GM12872 (cell line): Measurements from ENCODE around the gene THRB.

ENCODE experiments used
- TF ChIP-seq, protein P1 (sequence below): IDR thresholded peaks from 3 replicates; pipeline ENCODE4 v1.5.1; 2011; ENCODE audit warnings: low read depth, mild to moderate bottlenecking, low read length, moderate library complexity; ENCODE audit not compliant: insufficient read depth

The THRB gene

DNA sequence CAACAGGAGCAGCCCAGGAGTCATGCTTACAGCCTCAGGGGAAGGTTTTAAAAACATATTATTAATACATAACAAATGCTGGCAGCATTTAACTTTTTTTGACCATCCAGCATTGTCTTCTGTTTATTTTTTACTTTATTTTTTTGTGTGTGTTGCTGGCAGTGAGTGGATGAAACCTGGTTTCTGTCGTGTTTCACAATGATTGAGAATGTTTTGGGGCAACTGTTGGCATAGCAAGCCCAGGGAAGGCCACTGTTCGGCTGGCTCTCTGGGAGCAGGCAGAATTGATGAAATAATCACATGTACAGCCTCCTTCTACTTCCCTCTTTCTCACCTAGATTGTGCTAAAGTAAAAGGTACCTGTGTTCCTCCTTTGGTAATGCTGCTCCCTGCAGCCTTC, 359.4 kb downstream of the THRB start:
- TF ChIP-seq, protein P1, sequence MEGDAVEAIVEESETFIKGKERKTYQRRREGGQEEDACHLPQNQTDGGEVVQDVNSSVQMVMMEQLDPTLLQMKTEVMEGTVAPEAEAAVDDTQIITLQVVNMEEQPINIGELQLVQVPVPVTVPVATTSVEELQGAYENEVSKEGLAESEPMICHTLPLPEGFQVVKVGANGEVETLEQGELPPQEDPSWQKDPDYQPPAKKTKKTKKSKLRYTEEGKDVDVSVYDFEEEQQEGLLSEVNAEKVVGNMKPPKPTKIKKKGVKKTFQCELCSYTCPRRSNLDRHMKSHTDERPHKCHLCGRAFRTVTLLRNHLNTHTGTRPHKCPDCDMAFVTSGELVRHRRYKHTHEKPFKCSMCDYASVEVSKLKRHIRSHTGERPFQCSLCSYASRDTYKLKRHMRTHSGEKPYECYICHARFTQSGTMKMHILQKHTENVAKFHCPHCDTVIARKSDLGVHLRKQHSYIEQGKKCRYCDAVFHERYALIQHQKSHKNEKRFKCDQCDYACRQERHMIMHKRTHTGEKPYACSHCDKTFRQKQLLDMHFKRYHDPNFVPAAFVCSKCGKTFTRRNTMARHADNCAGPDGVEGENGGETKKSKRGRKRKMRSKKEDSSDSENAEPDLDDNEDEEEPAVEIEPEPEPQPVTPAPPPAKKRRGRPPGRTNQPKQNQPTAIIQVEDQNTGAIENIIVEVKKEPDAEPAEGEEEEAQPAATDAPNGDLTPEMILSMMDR, result no peak

DNA sequence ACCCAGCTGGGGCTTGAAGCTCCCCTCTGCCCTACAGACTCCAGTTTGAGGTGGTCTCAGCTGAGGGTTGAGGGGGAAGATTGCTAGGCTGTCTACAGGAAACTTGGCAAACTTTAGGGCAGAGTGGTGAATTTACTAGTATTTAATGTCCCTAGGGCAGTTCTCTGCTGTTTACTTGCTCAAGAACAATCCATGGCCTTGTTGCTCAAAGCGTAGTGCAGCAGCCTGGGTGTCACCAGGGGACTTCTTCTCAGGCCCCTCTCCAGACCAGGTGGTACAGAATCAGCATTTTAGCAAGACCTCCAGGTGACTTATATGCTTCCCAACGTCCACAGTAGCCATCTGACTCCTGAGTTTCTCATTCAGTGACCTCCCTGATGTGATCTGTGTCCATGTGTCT, 360.7 kb downstream of the THRB start:
- TF ChIP-seq, protein P1, result no peak

DNA sequence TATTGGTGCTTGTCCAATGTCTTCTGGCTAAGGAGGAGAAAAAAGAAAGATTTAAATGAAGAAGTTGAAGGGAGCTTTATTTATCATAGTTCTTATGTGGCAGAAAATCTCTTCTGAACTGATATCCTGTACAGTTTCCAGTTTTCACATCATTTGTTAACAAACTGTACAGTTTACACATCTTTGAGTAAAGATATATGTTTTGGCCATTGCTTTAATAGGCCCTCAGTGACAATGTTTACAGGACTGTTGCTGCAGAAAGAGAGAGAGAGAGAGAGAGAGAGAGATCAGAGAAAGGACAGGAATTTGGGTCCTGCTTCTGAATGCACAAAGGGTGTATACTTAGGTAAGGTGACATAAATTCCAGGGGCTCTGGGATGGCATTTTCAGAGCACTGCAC, 361.2 kb downstream of the THRB start:
- TF ChIP-seq, protein P1, result no peak

DNA sequence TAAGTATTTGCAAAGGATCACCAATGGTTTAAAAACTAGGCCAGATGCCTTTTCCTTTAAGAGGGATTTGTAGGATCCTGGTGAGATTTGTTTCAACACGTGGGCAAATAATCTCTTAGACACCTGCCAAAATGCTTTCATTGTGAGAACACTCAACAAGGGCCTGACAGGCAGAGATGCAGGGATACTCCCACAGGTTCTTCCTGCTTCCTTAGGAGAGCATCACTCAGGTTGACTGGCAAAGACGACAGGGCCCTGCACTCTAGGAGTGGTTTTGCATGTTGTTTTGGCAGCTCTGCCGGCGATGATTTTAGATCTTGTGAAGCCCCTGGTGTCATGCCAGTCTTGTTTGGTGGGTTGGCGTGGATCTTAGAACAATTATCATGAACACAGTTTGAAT, 365.1 kb downstream of the THRB start:
- TF ChIP-seq, protein P1, result no peak

DNA sequence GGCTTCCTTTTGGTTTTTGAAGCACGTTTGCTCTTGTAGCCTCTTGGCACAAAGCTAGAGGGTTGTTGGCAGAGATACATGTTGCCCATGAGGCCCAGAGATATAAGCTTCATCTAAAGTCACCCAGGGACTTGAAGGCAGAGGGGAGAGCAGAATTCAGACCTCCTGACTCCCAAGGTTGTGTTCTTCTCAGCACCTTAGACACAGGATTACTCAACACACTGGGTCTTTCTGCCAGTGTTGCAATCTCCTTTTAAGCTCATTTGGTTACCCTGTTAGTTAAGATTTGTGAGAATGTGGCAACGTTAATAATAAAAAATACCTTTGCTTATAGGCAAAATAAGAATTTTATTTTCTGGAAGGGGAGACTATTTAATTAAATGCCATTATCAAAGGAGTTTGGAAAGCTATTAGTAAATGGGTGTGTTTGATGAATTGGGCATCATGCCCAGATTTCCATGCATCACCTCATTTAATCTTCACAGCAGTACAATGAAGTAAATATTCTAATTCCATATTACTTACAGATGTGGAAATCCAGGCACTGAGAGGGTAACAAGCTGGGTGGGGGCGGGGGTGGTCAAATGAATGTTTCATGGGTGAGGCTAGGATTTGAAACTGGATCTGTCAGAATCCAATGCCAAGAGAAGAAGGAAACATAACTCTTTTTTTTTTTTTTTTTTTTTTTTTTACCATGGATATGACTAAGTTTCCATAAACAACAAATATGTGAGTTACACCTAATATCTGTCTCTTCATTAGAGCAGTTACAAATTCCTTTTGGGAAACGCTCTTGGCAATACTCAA, 366.2 kb downstream of the THRB start:
- TF ChIP-seq, protein P1, result no peak

DNA sequence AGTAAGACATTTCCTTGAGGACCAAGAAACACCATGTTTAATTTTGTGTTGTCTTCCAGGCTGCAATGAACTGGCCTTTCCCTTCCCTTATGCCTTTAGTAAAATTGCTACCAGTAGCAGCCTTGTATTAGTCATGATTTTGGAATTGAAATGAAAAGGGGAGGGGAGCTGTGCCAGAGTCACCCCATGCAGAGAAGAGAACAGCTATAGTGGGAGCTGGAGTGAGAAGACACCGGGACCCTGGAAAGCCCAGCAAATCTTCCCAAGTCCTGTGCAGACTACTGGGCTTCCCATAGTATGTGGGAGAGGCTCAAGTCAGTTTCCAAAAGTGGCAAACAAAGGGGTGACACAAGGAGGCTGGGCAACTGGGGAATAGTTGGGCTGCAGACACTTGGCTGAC, 371.1 kb downstream of the THRB start:
- TF ChIP-seq, protein P1, result no peak

DNA sequence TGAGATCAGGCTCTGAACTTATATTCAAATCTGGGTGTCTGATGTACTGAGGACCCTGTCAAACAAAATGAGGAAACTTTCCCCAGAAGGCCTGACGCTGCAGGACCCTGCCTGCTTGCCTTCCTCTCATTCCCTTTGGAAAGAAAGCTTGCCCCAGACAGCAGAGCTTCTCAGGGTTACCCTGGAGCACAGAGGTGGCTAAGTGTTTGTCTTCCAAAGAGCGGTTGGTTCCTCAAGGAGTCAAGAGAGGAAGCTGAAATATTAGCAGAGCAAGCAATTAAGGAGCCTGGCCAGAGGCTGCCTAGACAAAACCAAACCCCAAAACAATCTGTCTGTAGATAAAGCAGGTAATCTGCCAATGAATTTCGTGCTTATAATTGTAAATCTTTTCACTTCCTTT, 374.2 kb downstream of the THRB start:
- TF ChIP-seq, protein P1, result no peak
